CD4-positive, alpha-beta T cell treated with Interferon alpha-2 for 1 hour (primary cell): Measurements from ENCODE around the gene PDGFC.

Experiments
- DNase-seq, 2 donors: peaks; one replicate each; pipeline ENCODE4 v3.0.0-alpha.2; 2020 to 2022

Gene PDGFC

DNA sequence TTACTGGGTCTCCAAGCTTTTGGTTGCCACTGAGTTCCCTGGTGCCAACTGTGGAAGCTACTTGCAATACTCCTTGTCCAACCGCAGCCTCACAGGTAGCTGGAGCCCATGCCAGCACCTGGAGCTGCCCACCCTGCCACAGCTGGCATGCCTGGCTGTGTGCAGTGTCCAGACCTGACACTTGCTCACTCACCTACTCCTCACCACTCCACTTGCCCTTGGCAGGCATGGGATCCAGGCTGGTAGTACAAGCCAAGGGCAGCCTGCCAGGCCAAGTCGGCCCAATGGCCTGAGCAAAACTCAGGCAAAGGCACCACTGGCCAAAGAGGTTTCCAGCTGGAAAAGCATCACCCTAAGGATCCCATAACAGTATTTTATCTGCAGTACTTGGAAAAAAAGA, 246.3 kb downstream of the PDGFC start:
- DNase-seq, result no peak

DNA sequence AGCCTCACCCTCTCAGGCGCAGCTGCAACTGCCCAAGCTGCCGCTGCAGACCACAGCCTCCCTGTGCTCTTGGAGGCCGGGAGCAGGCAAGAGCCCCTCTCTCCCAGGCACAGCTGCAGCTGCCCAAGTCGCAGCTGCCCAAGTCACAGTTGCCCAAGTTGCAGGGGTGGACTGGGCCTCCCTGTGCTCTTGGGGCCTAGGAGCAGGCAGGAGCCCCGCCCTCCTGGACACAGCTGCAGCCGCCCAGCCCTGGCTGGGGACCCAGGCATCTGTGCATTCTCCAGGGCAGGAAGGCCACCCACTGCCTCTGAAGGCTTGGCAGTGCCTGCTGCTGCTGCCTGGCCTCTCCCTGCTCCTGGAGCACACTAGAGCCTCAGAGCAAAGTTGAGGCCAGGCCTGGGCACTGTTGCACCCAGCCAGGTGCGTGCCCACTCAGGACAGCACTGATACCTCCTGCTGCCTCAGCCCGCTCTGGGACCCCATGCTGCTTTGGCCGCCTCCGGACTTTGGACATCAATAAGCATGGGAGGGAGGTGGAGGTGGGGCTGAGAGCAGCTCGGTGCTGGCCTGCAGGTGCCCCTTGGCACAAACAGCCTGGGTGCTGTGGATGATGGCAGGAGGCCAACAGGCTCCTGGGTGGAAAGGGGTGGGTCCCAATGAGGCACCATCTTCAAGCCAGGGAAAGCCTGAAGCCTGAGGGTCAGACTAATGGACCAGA, 247.5 kb downstream of the PDGFC start:
- no peak for DNase-seq

DNA sequence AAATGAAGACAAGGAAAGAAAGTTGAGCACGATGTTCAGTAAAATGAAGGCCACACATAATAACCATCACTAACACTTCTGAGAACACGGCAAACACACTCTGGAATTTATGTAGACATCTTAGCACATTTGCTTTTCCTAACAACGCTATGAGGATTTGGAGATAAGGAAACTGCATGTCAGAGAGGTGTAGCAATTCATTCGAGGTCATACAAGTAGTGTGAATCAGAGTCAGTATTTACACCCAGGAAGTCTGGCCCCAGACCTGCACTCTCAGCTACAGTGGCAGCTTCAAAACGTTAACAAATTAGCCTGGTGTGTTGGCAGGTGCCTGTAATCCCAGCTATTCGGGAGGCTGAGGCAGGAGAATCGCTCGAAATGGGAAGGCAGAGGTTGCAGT, 253.4 kb downstream of the PDGFC start:
- DNase-seq, result no peak

DNA sequence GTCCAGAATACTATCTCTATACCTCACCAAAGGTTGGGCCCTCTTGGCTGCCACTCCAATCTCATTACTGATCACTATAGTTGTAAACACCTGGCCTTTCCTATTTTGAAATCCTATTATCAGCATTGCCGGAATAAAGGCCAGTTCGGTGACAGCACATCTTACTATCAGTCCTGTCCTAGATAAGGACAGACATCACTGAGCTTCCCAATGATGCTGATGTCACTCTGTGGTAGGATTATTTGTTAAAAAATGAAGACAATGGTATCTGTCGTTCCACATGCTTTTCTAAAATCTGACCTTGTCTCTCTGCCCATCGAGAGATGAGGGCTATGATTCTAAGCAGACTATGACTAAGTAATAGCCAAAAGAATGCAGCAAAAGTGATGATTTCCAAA, 260.4 kb downstream of the PDGFC start:
- DNase-seq, result no peak
